H1 (cell line): ENCODE measurements around the gene DNASE1L1. TPM values are rescaled to one million over a fixed set of nuclear protein-coding genes. Genes with fewer than 3 reads are reported as not detected.

Source experiments
- CTCF ChIA-PET: fragments of 300-600 bp; sonication (Branson Sonifier 250); formaldehyde crosslinking; loops from one replicate; lab custom pipeline; 2021; ENCODE audit not compliant: partially characterized antibody; lab: Charles Lee
- POLR2A ChIA-PET: fragments of 300-600 bp; sonication (Branson Sonifier 250); formaldehyde crosslinking; loops from one replicate; lab custom pipeline; 2021; ENCODE audit warnings: inconsistent platforms; ENCODE audit not compliant: partially characterized antibody; lab: Charles Lee
- DNase-seq, 2 experiments: peaks; one replicate each; pipeline versions ENCODE4 v3.0.0 to v3.0.0-alpha.2; 2010 to 2022; ENCODE audit warnings: low spot score in 2 of 2, low read depth in 1 of 2, mixed read lengths in 1 of 2
- FAIRE-seq: peaks from 2 replicates; lab custom pipeline; 2011; peaks lifted over from hg19 to GRCh38; lab: Jason Lieb, UNC
- H2AFZ ChIP-seq: 2 replicates; pipeline ENCODE4 v1.8.1; 2012; ENCODE audit warnings: low read length, inconsistent platforms
- H2AK5ac ChIP-seq: 2 replicates; pipeline ENCODE4 v1.6.1; 2013; ENCODE audit warnings: low read depth, low read length
- H2BK120ac ChIP-seq: replicated peaks from 2 replicates; pipeline ENCODE3; 2013; ENCODE audit warnings: low read depth, low read length, inconsistent platforms
- H2BK12ac ChIP-seq: 2 replicates; pipeline ENCODE4 v1.6.1; 2013; ENCODE audit warnings: low read depth, low read length
- H2BK15ac ChIP-seq: 2 replicates; pipeline ENCODE4 v1.6.1; 2013; ENCODE audit warnings: low read length
- H2BK20ac ChIP-seq: 2 replicates; pipeline ENCODE4 v1.6.1; 2013; ENCODE audit warnings: low read length
- H2BK5ac ChIP-seq: 2 replicates; pipeline ENCODE4 v1.6.1; 2013; ENCODE audit warnings: low read depth, low read length
- H3K14ac ChIP-seq: 2 replicates; pipeline ENCODE4 v1.6.1; 2013; ENCODE audit warnings: inconsistent platforms; ENCODE audit not compliant: insufficient read length
- H3K18ac ChIP-seq: 2 replicates; pipeline ENCODE4 v1.6.1; 2013; ENCODE audit warnings: low read length; ENCODE audit errors: extremely low read depth
- H3K23ac ChIP-seq: 2 replicates; pipeline ENCODE4 v1.6.1; 2013; ENCODE audit warnings: inconsistent platforms; ENCODE audit not compliant: insufficient read length
- H3K23me2 ChIP-seq: 2 replicates; pipeline ENCODE4 v1.6.1; 2013; ENCODE audit warnings: low read depth, low read length
- H3K27ac ChIP-seq: 2 replicates; pipeline ENCODE4 v1.6.1; 2011; ENCODE audit warnings: low read depth, low read length, inconsistent platforms
- H3K27me3 ChIP-seq, 4 experiments: replicated peaks in 1 of 4; 1 replicate in 1 of 4; 2 replicates in 3 of 4; pipeline versions ENCODE4 v1.6.1 to v1.8.1; 2011 to 2013; ENCODE audit warnings: low read length in 3 of 4, mild to moderate bottlenecking in 3 of 4, inconsistent platforms in 2 of 4, mixed read lengths in 2 of 4, moderate library complexity in 1 of 4; ENCODE audit not compliant: control insufficient read depth in 3 of 4, insufficient read depth in 3 of 4; ENCODE audit errors: extremely low read depth in 1 of 4
- H3K36me3 ChIP-seq, 4 experiments: 2 replicates each; pipeline versions ENCODE4 v1.6.1 to v1.8.1; 2011 to 2013; ENCODE audit warnings: mild to moderate bottlenecking in 4 of 4, low read length in 3 of 4, moderate library complexity in 2 of 4, control low read depth in 1 of 4, inconsistent platforms in 1 of 4; ENCODE audit not compliant: insufficient read depth in 4 of 4, control insufficient read depth in 2 of 4
- H3K4ac ChIP-seq: replicated peaks from 2 replicates; pipeline ENCODE3; 2013; ENCODE audit warnings: low read length, low read depth, mixed read lengths, inconsistent platforms; ENCODE audit not compliant: insufficient read length
- H3K4me1 ChIP-seq, 4 experiments: replicated peaks in 1 of 4; 1 replicate in 1 of 4; 2 replicates in 3 of 4; pipeline versions ENCODE4 v1.6.1 to v1.8.1; 2011 to 2013; ENCODE audit warnings: low read length in 3 of 4, inconsistent platforms in 2 of 4, mixed read lengths in 1 of 4; ENCODE audit not compliant: insufficient read depth in 4 of 4, control insufficient read depth in 3 of 4
- H3K4me2 ChIP-seq, 2 experiments: 2 replicates each; pipeline versions ENCODE4 v1.6.1 to v1.8.1; 2011 to 2013; ENCODE audit warnings: low read depth in 2 of 2, low read length in 2 of 2, control low read depth in 1 of 2, inconsistent platforms in 1 of 2, mild to moderate bottlenecking in 1 of 2; ENCODE audit not compliant: insufficient read depth in 1 of 2
- H3K4me3 ChIP-seq, 4 experiments: fragments of 200-600, 300-600 bp in 1 of 4; sonication (generic), shearing (Covaris generic), sonication (Bioruptor Twin) in 1 of 4; 2 replicates each; pipeline versions ENCODE4 v1.5.1 to v1.8.1; 2011 to 2016; ENCODE audit warnings: low read length in 4 of 4, low read depth in 3 of 4, control low read depth in 2 of 4, inconsistent platforms in 2 of 4, mild to moderate bottlenecking in 2 of 4, mixed read lengths in 1 of 4, moderate library complexity in 1 of 4; ENCODE audit not compliant: insufficient read depth in 2 of 4; ENCODE audit errors: extremely low read depth in 1 of 4
- H3K56ac ChIP-seq: replicated peaks from 2 replicates; pipeline ENCODE3; 2013; ENCODE audit warnings: low read depth, mild to moderate bottlenecking, mixed read lengths, low read length, inconsistent platforms; ENCODE audit not compliant: insufficient read length
- H3K79me1 ChIP-seq: 2 replicates; pipeline ENCODE4 v1.6.1; 2013; ENCODE audit warnings: low read depth, low read length, control low read depth
- H3K79me2 ChIP-seq, 2 experiments: 2 replicates each; pipeline versions ENCODE4 v1.6.1 to v1.8.1; 2012 to 2013; ENCODE audit warnings: low read length in 2 of 2, mild to moderate bottlenecking in 2 of 2, inconsistent platforms in 1 of 2; ENCODE audit not compliant: insufficient read depth in 2 of 2, control insufficient read depth in 1 of 2
- H3K9ac ChIP-seq, 4 experiments: replicated peaks in 1 of 4; 1 replicate in 1 of 4; 2 replicates in 3 of 4; pipeline versions ENCODE4 v1.6.1 to v1.8.1; 2011 to 2013; ENCODE audit warnings: low read depth in 3 of 4, low read length in 3 of 4, control low read depth in 2 of 4, mild to moderate bottlenecking in 2 of 4, moderate library complexity in 2 of 4, inconsistent platforms in 1 of 4; ENCODE audit errors: extremely low read depth in 1 of 4
- H3K9me3 ChIP-seq, 2 experiments: 2 replicates each; pipeline versions ENCODE4 v1.6.1 to v1.8.1; 2012 to 2013; ENCODE audit warnings: mild to moderate bottlenecking in 2 of 2, moderate library complexity in 2 of 2, control low read depth in 1 of 2, inconsistent platforms in 1 of 2, low read depth in 1 of 2, low read length in 1 of 2, mixed read lengths in 1 of 2; ENCODE audit not compliant: insufficient read depth in 2 of 2
- H4K20me1 ChIP-seq, 2 experiments: replicated peaks in 1 of 2; 2 replicates each; pipeline versions ENCODE3 to v1.8.1; 2011 to 2013; ENCODE audit warnings: inconsistent platforms in 2 of 2, low read length in 2 of 2, mild to moderate bottlenecking in 1 of 2; ENCODE audit not compliant: insufficient read depth in 2 of 2, control insufficient read depth in 1 of 2
- H4K5ac ChIP-seq: 2 replicates; pipeline ENCODE4 v1.6.1; 2013; ENCODE audit warnings: low read length, low read depth, mixed read lengths, inconsistent platforms; ENCODE audit not compliant: insufficient read length
- H4K8ac ChIP-seq: 2 replicates; pipeline ENCODE4 v1.8.0; 2013; ENCODE audit warnings: mild to moderate bottlenecking, moderate library complexity, low read length, inconsistent platforms; ENCODE audit not compliant: insufficient read depth; ENCODE audit errors: extremely low read depth
- H4K91ac ChIP-seq: replicated peaks from 2 replicates; pipeline ENCODE3; 2013; ENCODE audit warnings: low read length, mixed read lengths, inconsistent platforms; ENCODE audit not compliant: insufficient read length
- GABPA ChIP-seq: IDR thresholded peaks from 2 replicates; pipeline ENCODE4 v1.6.1; 2011; ENCODE audit warnings: mild to moderate bottlenecking, low read length, moderate library complexity, borderline replicate concordance; ENCODE audit not compliant: insufficient read depth
- POLR2AphosphoS5 ChIP-seq: IDR thresholded peaks from 2 replicates; pipeline ENCODE4 v1.6.1; 2011; ENCODE audit warnings: low read depth, low read length
- WGBS, 2 experiments: shearing (Covaris generic) in 1 of 2; methylation state at CpG; one replicate each; pipeline versions ENCODE4 v1.1.6 to v1.1.7; 2013 to 2015; ENCODE audit warnings: low lambda C conversion rate in 2 of 2, mixed read lengths in 2 of 2, inconsistent platforms in 1 of 2, low coverage in 1 of 2, missing lambda C conversion rate in 1 of 2; ENCODE audit not compliant: insufficient replicate concordance in 2 of 2, insufficient coverage in 1 of 2, insufficient read length in 1 of 2; ENCODE audit errors: extremely low coverage in 1 of 2, missing lambda C conversion rate in 1 of 2; 5-methylcytosine and 5-hydroxymethylcytosine counted together
- polyA plus RNA-seq, 7 experiments: library from polyadenylated mRNA; depleted of rRNA in 3 of 7; stranded (reverse) in 5 of 7; unstranded in 2 of 7; fragments of >200 nt in 5 of 7; fragments of 200-250 nt in 2 of 7; gene quantifications; 1 replicate in 5 of 7; 2 replicates in 1 of 7; 4 replicates in 1 of 7; pipeline versions ENCODE4 v1.2.1 to v1.2.3, GENCODE V29; 2011 to 2013; ENCODE audit warnings: missing spikeins in 2 of 7, mixed read lengths in 2 of 7
- total RNA-seq: library from RNA; stranded (reverse); fragmentation: NEBNext Ultra II Directional; extraction: Animal tissue kit (Norgen Biotek cat#: 25700); gene quantifications from 2 replicates; pipeline ENCODE4 v1.2.1, GENCODE V29; 2021

Gene DNASE1L1
- total and polyA plus RNA-seq, 2 of the 8 experiments (the other 6 are each of a cell fraction or from before 2014, with no cell fraction given) = 8.7 to 30.0 TPM

DNA sequence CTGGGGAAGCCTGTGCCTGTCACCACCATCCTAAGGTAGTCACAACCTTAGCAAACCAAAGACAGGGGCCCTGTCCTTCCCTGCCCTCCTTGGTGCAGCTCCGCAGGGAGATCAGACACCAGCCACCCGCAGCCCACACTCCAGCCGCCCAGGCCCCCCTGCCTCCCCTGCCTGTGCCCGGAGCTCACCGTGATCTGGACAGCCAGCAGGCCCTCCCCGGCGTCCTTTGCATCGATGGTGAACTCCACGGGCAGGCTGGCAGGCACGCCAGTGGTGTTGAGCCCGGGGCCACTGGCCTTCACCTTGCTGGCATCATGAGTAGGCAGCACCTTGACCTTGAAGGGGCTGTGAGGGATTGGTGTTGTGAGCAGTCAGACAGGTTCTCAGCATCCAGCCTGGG, 51.0 kb downstream of the DNASE1L1 start:
- Histone ChIP-seq H3K27ac (no peak overlapping the region), H3K9me3 (no peaks in the 10 kb centered on the region), H4K5ac (no peak overlapping the region), H4K91ac (no peak overlapping the region), H2AFZ (no peak overlapping the region), H2BK5ac (no peak overlapping the region), H2AK5ac (no peak overlapping the region), H4K20me1 (peaks cover 9 to 49% of the 10 kb centered on the region in 2 experiments), H3K9ac (no peak overlapping the region)
- CTCF ChIA-PET = interaction anchor here (0.8 kb wide), 1 partner anchor 15 kb away, joined by 4 read pairs; no protein-coding TSS in a partner anchor
- POLR2A ChIA-PET = interaction anchor here (4.1 to 15.6 kb wide), 2 partner anchors 8 to 9 kb away, joined by 46 to 348 read pairs; no protein-coding TSS in a partner anchor
- TF ChIP-seq POLR2AphosphoS5 (peak; percentile 40; the same call in 1 of the 2 replicates), GABPA (no peak)
- TF ChIP-seq, all 59 proteins: peak for 1
- Histone ChIP-seq H2BK15ac (no peak overlapping the region), H3K4me1 (no peaks in the 10 kb centered on the region), H3K4ac (no peak overlapping the region), H3K56ac (no peak overlapping the region), H2BK12ac (no peak overlapping the region), H3K27me3 (no peaks in the 10 kb centered on the region), H3K23ac (no peak overlapping the region), H3K14ac (no peak overlapping the region), H2BK20ac (no peak overlapping the region), H3K4me3 (no peak overlapping the region), H3K79me2 (peaks cover 0 to 7% of the 10 kb centered on the region in 2 experiments; a peak in 2 of 4 replicates), H2BK120ac (no peak overlapping the region), H3K23me2 (no peaks in the 10 kb centered on the region), H3K36me3 (peaks cover 44 to 97% (median 81%) of the 10 kb centered on the region in 4 experiments), H3K79me1 (no peaks in the 10 kb centered on the region; the same call in 1 of the 2 replicates), H3K18ac (no peak overlapping the region), H4K8ac (no peak overlapping the region), H3K4me2 (no peak overlapping the region)
- DNase-seq (no peak), FAIRE-seq (no peak)
- WGBS, 2 experiments = no CpG with 5 or more reads among the region's 11 CpGs
